ENCODE data around the gene WRAP73. TPM values are rescaled to one million over a fixed set of nuclear protein-coding genes. Genes with fewer than 3 reads are reported as not detected.

Gene WRAP73
- total RNA-seq, 1 donor from 2014 or later: 21.8 TPM

DNA sequence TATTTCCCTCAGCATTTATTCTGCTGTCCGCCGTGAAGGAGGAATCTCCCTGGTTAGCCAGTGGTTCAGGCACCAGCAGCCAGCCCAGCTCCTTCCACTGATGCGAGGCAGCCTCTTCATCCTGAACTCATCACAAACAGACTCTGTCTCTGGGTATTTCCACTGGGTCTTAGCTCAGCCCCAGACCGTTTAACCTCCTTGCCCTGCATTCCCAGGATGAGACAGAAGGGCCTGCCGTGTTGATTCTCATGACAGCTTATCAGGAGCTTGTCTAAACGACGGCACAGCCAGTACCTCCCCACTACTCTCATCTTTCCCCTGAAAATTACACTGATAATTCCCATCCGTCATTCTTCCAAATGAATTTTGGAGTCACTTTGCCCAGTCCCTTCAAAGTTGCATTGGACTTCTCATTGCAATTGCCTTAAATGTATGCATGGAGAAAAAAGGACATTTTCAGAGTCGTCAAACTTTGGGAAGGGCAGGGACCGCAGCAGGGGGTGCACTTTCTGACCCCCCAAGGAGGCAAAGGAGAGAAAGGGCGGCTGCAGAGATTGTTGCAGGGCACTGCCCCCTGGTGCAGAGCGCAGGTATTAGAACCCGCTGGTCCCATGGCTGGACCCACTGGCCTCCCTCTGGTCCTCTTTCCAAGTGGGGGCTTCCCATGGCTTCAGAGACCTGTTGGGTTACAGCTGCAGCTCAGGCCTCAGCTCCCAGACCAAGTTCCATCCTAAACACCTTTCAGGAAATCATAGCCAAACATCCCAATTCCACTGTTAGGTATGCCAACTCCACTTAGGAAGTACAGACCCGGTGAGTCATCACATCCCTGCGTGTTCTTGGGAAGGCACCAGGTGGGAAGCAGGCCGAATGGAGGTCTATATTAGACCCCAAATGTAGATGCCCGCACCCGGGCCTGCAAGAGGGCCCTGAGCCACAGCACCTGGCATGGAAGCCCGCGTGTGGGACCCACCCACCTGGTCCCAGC lies 34.9 kb downstream of the WRAP73 start:
- DNase-seq (ENCODE audit: low read depth): no peak

DNA sequence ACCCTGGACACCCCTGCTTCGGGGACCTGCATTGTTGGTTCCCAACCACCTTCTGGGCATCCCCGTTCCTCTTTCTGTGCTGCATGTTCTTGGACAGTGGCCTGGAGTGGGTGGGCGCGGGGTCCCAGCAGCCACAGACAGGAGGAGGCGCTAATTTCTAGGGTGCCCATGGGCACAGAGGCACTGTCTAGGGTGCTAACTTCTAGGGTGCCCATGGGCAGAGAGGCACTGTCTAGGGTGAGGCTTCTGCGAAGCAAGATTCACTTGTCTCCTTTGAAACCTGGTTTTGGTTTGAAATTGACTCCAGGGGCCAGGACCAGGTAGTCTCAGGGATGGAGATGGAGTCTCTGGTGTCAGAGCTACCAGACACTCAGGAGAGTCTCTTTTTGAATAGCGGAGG lies 37.8 kb downstream of the WRAP73 start:
- no peak for DNase-seq (ENCODE audit: low read depth)

DNA sequence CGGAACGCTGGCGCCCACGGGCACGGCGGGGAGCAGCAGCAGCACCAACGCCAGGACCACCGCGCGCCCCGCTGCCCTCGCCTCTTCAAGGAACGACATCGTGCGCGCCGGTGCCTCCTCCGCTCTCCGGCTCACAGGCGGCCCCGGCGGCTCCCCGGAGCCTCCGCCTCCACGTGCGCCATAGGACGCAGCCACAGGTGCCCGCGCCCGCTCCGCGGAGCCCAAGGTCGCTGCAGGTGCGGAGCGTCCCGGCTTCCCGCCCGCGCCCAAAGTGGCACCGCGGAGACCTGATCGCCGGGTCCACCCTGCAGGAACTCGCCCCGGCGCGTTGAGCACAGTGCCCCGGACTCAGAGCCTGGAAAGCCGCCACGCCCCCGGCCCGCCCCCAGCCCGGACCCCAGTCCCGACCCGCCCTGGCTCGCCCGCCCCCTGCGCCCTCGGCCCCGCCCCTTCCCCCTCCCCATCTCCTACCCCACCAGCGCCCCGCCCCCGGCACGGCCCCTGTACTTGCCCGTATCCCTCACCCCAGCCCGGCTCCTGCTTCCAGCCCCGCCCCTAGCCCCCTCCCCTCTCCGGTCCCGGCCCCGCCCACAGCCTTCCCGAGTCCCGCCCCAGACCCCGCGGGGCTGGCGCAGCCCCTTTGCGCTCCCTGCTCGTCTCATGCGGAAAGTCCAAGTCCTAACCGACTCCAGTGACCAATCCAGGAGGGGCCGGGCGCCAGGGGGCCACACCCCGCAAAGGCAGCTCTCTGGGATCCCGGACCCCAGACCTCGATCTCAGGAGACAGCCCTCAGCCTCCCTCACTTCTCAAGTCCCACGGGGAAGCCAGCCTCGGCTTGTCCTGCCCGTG lies 38.5 kb downstream of the WRAP73 start, which contains the start of gene MEGF6:
MEGF6 (minus strand) TSS at position 339 of the 850 bp plus-strand sequence; CDS start at position 99, 240 bp downstream.
- no peak for DNase-seq (ENCODE audit: low read depth)

DNA sequence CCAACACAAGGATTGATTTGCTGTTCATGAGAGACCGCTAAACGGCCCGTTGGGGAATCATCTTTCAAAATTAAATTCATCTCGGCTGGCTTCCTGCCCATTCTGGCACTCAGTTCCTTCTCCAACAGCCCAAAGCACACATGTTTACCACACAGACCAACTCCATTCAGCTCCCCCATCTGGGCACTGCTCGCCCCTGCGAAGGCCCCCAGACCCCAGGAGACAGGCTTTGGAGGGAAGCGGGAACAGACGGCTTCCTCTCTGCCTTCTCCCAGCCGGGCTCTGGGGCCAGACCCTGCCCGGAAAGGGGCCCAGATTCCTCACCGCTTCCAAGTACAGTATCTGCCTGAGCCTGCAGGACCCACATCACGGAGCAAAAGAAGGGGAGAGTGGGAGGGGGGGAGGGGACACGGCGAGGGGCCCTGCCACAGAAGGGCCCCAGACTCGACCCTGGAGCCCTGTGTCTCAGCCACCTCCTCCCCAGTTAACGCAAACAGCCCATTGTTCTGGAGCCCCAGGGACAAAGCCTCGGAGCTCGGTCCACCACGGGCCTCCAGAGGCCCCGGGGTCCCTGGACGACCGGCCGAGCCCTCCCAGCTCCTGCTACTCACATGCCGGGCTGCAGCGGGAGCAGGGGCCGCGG lies 39.3 kb downstream of the WRAP73 start:
- DNase-seq (ENCODE audit: low read depth): no peak

DNA sequence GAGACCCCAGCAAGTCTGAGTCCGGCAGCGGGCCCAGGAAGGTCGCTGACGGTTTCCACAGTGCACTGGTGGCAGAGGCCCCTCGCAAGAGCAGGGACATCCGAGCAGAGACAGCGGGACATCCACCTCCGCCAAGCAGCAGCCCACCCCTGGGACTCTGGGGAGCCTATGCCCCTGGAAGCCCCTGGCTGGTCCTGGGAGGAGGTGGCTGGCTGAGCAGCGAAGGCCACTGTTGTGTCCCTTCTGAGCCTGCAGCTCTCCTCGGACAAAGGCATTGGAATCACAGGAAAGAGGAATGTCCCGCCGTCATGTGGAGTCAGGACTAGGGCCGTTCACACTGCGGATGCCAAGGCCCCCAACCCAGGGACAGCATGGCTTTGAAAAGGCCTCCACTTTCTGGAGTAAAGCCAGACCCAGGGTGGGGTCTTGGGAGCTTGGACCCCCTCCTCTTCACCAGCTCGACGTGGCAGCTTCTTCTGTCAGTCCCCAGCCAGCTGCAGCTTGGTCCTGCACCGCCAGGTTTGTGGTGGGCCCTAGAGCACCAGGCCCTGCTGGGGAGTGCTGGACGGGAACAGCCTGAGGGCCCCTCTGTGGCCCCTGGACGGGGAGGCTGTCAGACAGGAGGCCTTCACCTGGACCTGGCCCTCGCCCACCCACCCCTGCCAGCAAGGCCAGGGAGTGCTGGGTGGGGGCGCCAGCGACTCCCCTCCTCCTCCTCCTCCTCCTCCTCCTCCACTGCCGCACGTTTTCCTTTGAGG lies 40.0 kb downstream of the WRAP73 start:
- no peak for DNase-seq (ENCODE audit: low read depth)

DNA sequence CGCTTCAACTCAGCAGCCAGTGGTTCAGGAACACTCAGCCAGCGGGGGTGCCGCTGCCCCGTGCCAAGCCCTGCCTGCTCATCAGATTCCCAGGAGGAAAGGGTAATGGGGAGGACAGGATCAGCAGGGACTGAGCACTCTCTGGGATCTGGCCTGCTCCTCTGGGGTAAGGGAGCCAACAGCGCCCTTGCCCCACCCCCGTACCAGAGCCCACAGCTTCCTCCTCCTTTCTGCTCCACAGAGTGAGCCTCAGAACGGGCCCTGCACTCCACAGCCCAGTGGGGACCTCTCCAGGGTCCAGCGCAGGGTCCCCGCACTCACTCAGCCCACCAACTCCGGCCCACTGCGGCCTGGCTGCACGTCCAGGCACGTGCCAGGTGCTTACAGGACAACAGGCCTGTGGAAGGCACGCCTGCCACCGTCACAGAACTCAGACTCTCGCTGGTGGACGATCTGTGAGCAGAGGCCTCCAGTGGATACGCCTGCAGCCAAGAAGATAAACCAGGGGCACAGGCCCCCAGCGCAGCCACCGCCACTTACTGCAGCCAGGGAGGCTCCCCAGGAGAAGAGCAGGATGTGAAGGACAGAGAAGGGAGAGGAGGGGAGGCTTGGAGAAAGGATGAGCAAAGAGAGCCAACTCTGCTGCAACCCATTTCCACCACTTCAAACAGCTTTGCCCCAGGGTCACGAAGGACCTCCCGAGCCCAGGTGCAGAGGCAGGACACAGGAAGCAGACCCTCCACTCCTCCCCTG lies 40.7 kb downstream of the WRAP73 start:
- no peak for DNase-seq (ENCODE audit: low read depth)

DNA sequence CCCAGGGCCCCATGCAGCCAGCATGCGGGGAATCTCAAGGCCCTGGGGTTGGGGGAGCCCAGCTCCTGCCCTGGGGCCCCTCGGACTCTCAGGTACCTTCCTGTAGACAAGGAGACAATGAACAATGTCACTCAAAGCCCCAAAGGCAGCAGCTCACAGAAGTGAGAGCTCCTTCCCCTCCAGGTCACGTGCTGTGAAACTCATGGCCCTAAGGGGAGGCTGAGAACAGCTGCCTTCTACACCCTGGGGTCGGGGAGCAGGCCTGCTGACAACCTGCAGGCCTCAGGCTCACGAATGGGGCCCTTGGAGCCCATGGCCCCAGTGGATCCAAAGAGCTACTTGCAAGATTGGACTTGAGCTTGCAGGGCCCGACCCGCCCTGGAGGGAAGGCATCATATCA lies 41.7 kb downstream of the WRAP73 start:
- DNase-seq (ENCODE audit: low read depth): no peak

DNA sequence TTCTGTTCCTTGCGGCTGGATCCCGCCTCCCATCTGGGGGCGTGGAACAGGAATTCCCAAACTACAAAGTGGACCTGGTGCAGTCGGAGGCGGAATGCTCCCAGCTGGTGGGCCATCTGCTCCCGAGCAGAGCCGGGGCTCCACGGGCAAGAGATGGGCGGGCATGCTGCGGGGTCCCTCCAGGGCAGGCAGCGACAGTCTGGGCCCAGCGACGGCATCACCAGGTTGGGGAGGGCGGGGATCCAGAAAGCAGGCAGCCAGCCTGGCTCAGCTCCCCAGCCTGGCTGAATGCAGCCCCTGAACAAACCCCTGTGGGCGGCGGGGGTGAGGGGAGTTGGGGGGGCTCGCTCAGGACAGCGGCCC lies 42.2 kb downstream of the WRAP73 start:
- DNase-seq (ENCODE audit: low read depth): no peak

DNA sequence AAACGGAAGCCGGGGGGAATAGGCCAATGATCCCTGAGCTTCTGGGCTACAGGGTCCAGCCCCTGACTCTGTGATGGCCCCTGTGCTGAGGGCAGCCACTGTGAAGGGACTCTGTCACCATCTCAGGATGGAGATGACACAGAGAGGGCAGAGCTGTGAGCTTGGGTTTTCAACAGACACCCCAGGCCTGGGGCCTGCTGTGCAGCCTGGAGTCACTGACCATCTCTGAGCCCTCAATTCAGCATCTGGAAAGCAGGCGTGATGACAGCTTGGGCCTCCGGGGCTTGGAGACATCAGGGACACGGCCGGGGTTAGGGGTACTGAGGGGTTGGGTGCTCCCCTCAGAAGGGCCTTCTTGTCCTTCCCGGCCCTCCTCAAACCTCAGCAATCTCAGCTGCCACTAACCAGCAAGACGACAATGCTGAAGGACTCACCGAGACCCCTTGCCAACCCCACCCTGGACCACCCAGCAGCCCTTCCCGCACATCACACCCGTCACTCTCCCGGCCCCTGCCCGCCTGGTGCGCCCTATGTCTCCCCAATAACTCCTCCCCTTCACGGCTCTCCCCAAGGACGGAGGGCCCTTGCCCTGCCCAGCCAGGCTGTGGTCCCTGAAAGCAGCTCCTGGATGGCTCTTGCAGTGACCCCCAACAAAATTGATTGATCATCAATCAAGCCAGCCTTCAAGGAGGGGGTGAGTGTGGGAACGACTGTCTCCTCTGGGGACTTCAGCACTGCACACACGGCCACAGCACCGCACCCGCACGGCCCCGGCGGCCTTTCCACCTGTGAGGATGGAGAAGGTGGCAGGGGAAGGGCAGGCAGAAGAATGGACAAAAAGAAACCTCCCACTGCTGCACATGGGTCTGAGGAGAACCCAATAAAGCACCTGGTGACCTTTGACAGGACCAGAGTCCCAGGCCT lies 42.9 kb downstream of the WRAP73 start:
- no peak for DNase-seq (ENCODE audit: low read depth)

DNA sequence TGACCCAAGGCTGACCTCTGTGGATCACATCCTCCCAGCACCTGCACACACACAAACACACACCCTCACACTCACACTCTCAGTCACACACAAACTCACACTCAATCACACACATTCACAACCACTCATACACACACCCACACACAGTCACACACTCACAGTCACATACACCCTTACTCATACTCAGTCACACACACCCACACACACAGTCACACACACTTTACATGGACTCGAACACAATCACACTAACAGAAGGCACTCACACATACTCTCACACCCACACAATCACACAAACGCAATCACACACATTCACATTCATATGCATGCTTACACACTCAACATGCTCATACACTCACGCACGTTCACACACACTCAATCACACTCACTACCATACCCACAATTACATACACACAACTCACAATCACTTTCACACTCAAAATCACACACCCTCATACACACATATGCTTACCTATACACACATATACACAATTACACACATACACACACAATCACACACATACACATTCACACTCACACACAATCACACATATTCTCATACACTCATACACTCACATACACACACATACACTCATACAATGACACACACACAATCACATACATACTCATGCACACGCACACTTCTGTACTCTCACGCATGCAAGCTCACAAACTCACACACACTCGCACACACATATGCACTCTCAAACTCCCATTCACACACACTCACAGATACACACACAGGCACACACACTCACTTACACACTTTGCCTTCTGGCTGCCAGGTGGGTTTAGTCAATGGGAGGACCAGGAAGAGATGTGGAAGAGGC lies 44.7 kb downstream of the WRAP73 start:
- no peak for DNase-seq (ENCODE audit: low read depth)

DNA sequence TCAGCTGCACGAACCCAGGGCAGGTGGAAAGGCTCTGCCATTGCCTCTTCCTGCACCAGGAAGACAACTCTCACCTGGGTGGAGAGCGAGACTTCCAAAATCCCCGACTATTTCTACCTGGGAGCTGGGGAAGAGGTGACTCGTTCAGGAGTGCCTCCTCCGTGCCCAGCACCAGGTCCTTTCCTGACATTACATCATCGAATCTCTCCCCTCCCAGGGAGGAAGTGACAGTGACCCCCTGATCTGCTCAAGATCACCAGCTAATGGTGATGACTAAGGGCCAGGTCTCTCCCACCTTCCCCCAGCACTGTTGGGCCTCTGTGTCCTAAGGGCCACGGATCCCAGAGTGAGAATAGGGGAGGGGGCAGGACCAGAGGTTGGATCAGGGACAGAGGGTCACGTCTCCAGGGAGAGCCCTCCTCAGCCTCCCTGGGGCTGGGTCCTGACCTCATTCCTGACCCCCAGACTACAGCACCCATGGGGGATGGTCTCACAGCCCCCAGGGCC lies 45.4 kb downstream of the WRAP73 start:
- DNase-seq (ENCODE audit: low read depth): no peak

DNA sequence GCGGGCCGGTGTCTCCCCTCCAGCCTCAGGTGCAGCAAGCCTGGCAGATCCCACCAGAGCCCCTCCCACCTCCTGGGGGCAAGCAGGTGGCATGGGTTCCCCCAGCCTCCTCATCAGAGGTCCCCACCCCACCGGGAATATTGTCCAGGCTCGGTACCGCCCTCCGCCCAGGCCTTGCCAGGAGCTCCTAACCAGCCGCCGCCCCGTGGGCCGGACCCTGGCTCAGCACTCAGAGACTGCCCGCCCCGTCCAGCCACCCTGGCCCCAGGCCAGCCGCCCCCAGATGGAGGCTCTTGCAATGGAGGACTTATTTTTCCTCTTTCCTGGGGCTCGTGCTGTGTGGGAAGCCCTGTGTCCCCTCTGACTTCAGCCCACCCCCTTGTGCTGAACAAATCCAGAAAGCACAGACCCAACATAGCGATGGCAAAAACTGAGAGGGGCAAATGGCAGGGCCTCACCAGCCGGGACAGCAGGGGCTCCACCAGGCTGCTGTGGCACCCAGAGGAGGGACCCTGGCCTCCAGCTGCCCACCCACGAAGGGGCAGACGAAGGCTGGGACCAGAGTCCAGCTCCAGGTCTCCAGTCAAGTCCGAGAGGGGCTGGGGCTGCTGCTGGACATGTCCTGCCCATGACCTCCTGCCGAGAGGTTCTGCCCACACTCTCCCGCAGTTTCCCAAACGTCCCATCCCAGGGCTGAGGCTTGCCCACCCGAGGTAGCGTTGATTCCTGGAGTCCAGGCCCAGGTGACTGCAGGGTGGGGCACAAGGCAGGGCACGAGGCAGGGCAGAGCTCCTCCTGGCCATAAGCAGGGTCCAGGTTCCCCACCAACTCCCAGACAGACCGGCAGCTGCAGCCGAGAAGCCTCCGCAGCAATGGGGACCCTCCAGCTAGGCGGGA lies 46.1 kb downstream of the WRAP73 start:
- no peak for DNase-seq (ENCODE audit: low read depth)

DNA sequence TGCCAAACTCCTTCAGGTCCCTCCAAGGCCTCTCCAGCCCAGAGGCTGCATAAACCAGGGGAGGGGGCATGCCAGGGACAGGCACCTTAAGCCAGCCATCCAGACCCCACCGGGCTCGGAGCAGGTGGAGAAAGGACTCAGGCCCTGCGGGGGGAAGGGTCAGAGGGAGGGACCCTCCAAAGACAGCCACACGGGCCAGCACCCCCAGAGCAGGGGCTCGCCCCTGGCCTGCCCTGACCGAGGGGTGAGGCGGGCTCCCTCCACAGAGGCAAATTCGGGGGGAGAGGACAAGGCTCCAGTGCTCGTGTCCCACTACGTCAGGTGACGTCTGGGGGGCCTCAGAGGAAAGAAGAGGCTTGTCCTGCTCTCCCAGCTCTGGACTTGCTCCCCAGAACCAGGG lies 46.7 kb downstream of the WRAP73 start:
- no peak for DNase-seq (ENCODE audit: low read depth)

DNA sequence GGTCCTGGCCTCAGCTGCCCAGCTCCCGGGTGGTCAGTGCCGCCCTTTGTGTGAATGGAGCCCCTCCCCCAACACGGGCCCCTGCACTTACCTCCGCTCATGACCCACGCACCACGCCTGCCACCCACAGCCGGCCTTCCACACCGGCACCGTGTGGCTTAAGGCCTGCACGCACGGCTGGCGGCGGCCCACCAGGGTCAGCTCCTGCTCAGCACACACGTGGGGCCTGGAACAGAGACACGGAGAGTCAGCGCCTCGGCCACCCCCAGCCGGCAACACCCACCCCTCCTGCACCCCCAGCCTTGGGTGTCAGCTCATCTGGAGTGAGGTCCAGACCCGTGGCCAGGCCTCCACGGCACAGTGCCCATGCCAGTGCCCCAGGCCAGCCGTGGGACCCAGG lies 47.5 kb downstream of the WRAP73 start:
- DNase-seq (ENCODE audit: low read depth): no peak

DNA sequence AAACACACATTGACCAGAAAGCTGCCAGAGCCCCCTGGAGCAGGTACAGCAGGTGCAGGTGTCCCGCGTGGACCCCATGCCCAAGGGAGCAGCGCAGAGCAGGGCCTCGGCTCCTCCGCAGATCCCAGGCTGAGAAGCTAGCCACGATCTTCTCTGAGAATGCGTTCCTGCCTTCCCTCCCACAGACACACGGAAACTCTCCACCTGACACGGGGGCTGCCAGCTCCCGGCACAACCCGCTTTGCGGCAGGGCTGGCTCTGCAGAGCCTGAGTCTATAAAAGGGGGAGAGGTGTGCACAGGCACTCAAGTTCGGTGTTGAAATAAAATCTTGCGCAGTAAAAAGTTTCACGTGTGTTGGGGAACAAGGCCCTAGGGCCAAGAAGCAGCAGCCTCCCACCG lies 48.2 kb downstream of the WRAP73 start:
- no peak for DNase-seq (ENCODE audit: low read depth)

DNA sequence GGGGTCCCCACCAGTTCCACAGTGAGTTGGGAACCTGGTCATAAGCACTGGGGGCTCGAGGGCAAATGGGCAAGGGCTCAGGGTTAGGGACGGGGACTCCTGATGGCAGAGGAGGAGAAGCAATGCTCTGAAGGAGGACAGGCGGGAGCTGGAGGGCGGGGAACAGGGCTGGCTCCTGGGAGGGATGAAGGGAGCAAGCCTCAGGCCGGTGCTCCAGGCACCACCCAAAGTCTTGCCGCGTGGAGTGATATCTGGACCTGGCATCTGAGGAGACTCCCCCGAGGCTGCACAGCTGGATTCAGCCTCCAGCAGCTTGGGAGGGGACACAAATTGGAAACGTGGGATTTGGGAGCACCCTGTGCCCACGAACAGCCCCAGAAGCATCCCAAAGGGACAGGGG lies 49.5 kb downstream of the WRAP73 start:
- no peak for DNase-seq (ENCODE audit: low read depth)

DNA sequence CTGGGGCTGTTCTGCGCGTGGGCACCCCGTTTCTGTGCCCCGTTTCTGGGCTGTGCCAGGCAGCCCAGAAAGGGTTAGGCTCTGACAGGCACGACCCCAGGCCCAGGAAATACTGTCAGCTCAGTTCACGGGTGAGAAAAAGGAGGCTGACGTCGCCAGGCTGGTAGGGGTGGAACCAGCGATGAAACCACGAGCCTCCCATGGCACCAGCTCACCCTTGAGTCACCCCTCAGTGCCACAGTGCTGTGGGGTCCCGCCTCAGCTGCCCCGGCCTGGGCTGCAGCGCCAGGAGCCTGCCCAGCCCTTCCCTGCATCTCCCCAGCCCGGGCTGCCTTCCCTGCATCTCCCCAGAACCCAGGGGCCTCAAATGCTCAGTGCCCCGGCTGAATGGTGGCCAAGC lies 50.1 kb downstream of the WRAP73 start:
- no peak for DNase-seq (ENCODE audit: low read depth)

Data from renal cortical epithelial cell (primary cell).